A673 (cell line): ENCODE results near the gene VAMP7.

Experiments
- CTCF ChIP-seq: fragments of 300-800, 200-600 bp; sonication (generic); conservative IDR thresholded peaks from 2 replicates; pipeline ENCODE4 v1.5.1; 2017; ENCODE audit warnings: low read depth, mild to moderate bottlenecking, antibody characterized with exemption, low read length, moderate library complexity, mixed read lengths
- EZH2 ChIP-seq: fragments of 200-600 bp; sonication (generic); IDR thresholded peaks from 2 replicates; pipeline ENCODE4 v1.6.1; 2017; ENCODE audit warnings: borderline replicate concordance, low read depth, mild to moderate bottlenecking, mixed read lengths, antibody characterized with exemption, low read length; ENCODE audit not compliant: poor library complexity, severe bottlenecking

- TF ChIP-seq CTCF (no peak), EZH2 (no peak)
Observed at GRCh38 chrX:155957843-155958242, 76.7 kb downstream of the VAMP7 start.
